NCI-H2171 (cell line): Measurements from ENCODE around the gene PTOV1.

Experiments used
- DNase-seq: peaks from one replicate; lab custom pipeline; 2025; lab: John Stamatoyannopoulos, UW

The PTOV1 gene

DNA sequence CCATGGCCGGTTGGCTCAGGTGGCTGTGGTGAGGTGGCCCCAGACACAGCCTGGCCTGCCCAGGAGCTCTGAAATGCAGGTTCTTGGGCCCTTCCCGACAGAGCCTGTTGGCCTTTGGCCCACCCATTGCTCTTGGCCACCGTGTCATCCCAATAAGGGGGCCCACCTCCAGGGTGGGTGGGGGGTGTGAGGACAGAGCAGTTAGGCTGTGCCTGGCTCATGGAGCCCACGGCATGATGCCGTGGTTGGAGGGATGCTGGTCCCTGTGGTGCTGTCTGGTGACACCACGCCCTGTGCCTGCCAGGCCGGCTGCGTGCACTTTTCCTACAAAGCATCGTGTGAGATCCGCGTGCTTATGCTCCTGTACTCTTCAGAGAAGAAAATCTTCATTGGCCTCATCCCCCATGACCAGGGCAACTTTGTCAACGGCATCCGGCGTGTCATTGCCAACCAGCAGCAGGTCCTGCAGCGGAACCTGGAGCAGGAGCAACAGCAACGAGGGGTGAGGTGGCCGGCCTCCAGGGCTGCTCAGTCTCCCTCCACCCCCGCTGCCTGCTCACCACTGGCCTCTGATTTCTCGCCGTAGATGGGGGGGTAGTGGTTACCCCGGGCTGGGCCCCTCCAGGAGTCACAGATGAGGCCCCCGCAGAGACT lies 8.8 kb downstream of the PTOV1 start:
- DNase-seq, result no peak

DNA sequence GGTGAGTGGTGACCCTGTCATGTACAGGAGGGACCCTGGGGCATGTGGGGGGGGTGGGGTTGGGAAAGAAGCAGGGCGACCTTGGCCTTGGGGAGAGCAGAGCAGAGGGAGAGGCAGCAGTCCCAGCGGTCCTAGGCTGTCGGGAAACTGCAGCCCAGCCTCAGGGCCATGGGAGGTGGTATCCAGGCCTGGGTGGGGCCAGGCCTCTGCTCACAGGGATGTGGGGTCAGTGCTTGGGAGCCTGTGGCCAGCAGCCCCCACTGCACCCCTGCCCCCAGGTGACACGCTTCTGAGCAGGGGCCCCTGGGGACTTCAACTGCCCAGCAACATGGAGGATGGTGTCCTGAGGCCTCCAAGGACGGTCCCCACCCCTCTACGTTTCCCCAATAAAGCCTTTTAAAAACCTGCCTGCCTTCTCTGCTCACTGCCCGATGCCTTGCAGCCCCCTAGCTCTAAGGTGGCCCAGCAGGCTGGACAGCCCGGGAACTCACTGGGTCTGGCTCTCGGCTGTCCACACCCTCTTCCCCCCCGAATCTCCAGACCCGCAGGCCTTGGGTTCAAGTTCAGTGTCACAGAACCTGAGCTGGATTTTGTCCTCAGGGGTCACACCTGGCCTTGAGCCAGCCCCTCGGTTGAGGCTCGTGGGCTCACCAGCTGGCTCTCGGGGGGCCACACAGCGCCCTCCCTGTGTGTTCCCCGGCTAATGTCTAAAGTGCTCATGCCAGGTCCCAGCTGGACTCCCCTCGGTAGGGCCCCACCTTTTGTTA lies 9.6 kb downstream of the PTOV1 start:
- no peak for DNase-seq

DNA sequence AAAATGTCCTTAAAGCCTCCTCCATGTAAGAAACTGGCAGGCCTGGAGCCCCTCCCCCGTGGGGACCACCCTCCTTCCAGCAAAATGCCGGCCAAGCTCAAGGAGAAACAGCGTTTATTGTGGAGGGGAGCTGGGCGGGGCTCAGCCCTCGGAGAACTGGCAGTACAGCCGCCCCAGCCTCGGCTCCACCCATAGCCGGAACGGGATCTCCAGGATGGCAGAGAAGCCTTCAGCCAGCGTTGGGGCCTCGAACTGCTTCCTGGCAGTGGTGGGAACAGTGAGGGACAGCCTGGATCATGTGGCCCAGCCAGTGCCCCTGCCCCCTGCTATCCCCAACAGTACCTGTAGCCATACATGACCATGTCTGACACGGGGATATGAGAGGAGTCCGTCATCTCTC lies 10.1 kb downstream of the PTOV1 start:
- no peak for DNase-seq

DNA sequence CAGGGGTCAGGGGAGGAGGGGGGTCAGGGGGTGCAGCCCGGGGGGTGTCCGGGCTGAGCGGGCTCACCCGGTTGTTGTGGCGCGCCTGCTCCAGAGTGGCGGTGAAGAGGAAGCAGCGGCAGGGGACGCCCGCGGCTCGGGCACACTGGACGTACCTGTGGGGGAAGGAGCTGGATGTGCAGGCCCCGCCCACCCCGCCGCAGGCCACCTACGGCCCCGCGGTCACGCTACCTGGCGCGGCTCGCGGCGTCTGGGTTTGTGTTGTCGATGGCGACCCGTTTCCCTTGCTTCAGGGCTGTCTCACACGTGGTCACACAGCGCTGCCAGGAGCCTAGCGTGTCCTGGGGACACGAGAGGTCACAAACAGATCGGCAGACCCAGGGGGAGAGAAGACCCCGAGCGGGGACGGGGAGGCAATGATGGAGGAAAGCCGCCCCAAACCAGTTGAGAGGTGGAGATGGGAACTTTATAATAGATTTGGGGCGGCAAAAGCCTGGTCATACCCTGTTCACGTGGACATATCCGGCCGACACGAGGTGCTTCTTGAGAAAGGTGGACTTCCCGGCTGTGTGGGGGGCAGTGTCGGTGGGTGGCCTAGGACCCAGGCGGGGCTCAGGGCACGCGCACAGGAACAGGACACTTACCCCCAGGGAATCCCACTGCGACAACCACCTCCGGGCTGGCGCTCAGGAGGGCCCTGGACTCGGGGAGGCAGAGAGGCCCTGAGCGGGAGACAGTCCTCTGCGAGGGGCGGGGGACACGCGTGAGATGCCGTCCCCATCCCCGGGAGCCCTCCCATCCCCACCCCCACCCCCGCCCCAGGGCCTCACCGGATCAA lies 10.8 kb downstream of the PTOV1 start:
- no peak for DNase-seq

DNA sequence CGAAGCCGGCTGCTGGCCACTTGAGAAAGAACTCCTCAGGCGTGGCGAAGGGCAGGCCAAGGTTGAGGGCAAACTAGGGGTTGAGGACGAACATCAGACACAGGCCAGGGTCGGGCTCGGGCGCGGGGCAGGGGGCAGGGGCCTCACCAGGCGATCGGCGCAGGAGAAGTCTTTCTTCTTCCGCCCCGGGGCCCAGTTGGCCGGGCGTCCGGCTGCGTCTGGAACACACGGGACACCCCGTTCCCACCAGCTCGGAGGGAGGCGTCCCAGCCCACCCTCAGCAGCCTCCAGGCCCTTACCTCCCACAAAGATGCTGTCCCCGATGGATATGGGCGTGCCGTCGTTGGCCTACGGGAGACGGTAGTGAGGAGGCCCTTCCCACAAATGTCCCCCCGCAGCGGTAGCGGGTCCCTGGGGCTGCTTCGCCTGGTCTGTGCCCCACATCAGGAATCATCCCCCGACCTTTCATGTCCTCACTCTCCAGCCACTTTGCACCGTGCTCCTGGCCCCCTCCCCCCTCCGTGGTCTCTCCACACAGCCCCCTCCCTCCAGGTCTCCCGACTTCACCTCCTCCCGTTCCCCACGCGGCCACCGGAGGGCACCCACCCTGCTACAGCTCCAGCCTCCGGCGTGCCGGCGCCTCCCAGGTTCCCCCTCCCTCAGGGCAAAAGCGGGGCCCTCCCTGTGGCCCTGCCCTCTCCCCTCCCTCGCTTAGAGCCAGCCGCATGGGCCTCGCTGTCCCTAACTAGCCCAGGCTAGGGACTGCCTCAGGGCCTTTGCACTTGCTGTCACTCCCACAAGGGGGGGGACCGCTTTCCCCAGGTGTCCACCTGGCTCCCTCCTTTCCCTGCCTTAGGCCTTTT lies 11.7 kb downstream of the PTOV1 start:
- DNase-seq, result peak; percentile 7

DNA sequence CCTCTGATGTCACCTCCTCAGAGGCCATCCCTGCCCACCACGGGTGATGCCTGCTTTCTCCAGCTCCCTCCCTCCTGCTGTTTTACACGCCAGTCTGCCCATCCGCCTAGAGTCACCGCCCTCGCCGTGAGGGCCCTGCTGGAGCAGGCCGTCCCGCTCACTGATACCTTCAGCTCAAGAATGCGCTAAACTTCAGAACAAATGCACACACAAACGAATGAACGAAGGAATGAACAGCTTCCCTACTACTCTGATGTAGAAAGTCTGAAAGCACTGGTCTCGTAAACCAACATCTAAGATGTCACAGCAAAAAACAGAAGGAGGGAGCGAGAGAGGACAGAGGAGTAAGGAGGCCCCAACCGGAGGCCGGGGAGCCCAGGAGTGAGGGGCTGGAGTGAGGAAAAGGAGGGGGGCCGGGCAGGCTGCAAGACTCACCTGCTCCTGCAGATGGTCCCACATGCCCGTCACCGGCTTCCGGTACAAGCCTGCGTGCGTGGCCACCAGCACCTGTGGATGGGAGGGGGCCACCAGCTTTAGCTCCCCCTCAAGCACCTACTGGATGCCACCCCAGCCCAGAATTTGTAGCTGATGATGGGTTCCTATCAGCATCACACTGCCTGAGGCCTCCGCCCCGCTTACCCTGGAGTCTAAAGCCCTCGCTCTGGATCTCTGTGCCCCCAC lies 12.4 kb downstream of the PTOV1 start:
- DNase-seq, result no peak

- no peak for DNase-seq
These were observed 13.0 kb downstream of the PTOV1 start for GRCh38 chr19:49863935-49864320.

DNA sequence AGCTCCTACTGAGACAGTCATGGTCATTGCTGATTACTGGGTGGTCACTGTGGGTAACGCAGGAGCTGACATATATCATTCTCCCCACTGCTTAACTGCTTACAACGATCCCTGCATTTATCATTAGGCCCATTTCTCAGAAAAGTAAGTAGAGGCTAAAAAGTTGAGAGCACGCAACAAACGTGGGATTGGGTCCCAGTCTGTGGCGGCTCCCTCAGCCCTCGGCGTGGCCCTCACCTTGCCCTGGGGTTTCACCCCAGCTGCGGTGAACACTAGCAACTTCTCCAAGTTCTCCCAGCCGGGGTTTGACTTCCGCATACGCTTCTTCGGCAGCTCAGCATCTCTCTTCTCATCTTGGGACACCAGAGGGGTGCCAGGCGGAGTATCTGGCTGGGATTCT lies 13.9 kb downstream of the PTOV1 start:
- DNase-seq, result no peak

DNA sequence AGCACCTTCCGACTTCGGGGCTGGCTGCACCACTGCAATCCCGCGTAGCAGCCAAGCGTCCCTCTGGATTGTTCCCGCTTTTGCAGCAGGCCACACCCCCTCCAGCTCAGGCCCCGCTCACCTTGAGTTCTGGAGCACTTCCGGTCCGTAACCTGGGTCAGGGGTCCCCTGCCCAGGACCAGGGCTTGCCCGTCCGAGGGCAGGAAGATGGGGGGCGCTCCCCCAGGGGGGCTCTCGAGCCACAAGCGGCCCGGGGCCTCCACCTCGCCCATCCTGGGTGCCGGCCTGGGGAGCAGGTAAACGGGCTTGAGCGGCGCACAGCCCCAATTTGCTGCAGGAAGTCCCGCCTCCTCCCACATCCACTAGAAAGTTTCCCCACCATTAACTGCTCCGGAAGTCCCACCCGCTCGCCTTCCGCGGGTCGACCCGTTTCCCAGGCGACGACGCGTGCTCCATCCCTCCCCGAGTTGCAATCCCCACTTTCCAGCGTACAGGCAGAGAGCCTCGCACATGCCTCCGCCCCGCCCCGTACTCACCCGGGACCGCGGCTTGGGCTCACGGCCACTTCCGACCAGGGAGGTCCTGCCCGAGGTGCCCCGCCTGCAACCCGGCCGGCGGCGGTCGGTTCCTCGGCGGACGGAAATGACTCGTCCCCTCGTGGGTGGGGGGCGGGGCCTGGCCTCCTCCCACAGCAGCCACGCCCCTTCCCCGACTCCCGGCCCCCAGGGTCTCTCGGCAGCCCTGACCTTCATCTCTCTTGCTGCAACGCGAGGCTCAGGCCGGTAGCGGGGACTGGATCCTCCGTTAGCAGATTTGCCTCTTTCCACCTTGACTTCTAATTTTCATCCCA lies 16.2 kb downstream of the PTOV1 start, which contains the start of gene PNKP:
Gene PNKP, minus strand, starts transcription at position 644 of the 850 bp plus-strand sequence. Its CDS starts 372 bp downstream, at position 272.
- DNase-seq, result peak; percentile 89

- DNase-seq, result no peak
These were observed 18.1 kb downstream of the PTOV1 start for GRCh38 chr19:49869009-49869483.

- peak; percentile 98 for DNase-seq
These were observed 18.7 kb downstream of the PTOV1 start for GRCh38 chr19:49869484-49870308.

- no peak for DNase-seq
These were observed 19.4 kb downstream of the PTOV1 start for GRCh38 chr19:49870309-49870901.

- DNase-seq, result no peak
These were observed 20.5 kb downstream of the PTOV1 start for GRCh38 chr19:49871349-49871985.

GRCh38 chr19:49872245-49873128 lies 21.5 kb downstream of the PTOV1 start:
- DNase-seq, result no peak

DNA sequence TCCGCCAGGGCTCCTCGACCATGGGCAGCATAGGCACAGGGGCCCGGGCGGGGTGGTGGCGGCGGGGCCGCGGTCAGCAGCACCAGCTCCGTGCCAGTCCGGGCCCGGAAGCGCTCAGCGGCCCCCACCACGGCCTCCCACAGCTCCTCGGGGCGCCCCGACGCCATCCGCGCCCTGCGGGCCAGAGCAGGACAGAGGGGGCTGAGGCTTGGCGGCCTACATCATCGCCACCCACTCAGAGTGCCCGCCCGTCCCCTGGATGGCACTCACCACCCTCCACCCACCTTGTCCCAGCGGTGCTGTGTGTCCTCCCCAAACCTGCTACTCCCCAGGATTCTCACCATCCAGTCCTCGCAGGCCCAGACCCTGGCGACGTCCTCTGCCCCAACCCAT lies 22.2 kb downstream of the PTOV1 start:
- no peak for DNase-seq

DNA sequence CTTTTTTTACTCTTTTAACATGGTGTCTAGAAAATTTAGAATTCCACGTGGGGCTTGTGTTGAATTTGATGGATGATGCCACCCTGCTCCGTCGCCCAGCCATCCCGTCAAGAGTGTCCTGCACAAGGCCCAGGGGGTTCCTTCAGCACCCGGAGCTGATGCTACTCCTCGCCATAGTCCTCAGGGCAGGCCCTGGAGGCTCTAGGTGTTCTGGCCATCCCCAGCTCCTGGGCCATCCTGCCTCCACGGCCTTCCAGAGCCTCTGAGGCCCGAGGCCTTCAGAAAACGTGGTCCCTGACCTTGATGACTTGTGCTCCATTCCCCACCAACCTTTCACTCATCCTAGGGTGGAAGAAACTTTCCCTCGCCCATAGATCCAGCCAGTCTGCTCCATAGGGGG lies 22.9 kb downstream of the PTOV1 start:
- no peak for DNase-seq

DNA sequence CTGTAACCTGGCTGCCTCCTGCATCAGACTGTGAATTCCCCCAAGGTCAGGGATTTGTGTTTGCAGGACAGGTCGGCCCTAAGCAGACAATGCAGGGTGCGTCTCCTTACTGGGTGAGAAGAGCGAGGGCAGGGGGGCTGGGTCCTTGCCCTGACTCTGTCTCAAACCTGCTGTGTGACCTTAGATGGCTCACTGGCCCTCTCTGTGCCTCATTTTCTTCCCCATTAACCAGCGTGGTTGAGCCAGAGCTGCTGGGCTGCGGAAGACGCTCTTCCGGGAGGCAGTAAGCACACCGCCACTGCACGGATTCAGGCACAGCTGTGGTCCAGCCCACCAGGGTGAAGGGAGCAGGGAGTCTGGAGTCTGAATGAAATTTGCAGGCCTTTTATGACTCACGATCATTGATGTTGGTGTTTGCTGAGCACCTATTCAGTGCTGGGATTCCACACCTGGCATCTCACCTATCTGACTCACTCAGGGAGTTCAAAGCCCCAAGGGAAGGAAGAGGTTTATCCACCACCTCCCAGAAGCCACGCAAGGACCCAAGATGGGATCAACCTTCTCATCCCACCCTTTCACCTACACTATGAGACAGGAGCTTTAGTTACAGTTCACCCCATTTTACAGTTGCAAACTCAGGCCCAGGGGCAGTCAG lies 23.7 kb downstream of the PTOV1 start:
- DNase-seq, result no peak
